Ectodermal cell (in vitro differentiated cells): ENCODE data around the gene GSTT4.

Experiments
- H3K27ac ChIP-seq: 2 replicates; pipeline ENCODE4 v1.7.0; 2013; ENCODE audit warnings: mild to moderate bottlenecking, low read depth, low read length; ENCODE audit not compliant: insufficient read depth, poor library complexity, severe bottlenecking
- H3K27me3 ChIP-seq: 2 replicates; pipeline ENCODE4 v1.7.0; 2013; ENCODE audit warnings: mild to moderate bottlenecking, low read length; ENCODE audit not compliant: insufficient read depth, control insufficient read depth, poor library complexity, severe bottlenecking
- H3K36me3 ChIP-seq: one replicate; pipeline ENCODE4 v1.7.0; 2013; ENCODE audit warnings: low read length; ENCODE audit not compliant: control insufficient read depth, insufficient read depth
- H3K4me1 ChIP-seq: one replicate; pipeline ENCODE4 v1.7.0; 2013; ENCODE audit warnings: low read length; ENCODE audit not compliant: control insufficient read depth, insufficient read depth
- H3K4me3 ChIP-seq: 2 replicates; pipeline ENCODE4 v1.7.0; 2013; ENCODE audit warnings: low read depth, low read length, control low read depth; ENCODE audit not compliant: insufficient read depth
- H3K9me3 ChIP-seq: 2 replicates; pipeline ENCODE4 v1.7.0; 2013; ENCODE audit warnings: mild to moderate bottlenecking, low read length, moderate library complexity; ENCODE audit not compliant: control insufficient read depth
- WGBS, 2 experiments: methylation state at CpG; one replicate each; pipeline ENCODE4 v1.1.7; 2013; ENCODE audit warnings: missing lambda C conversion rate in 2 of 2; 5-methylcytosine and 5-hydroxymethylcytosine counted together

The GSTT4 gene

GRCh38 chr22:24026733-24027132 is 21.5 kb upstream of the GSTT4 start:
- Histone ChIP-seq H3K9me3 (no peaks in the 10 kb centered on the region), H3K27me3 (no peaks in the 10 kb centered on the region), H3K4me1 (no peaks in the 10 kb centered on the region), H3K4me3 (no peak overlapping the region), H3K27ac (no peak overlapping the region), H3K36me3 (no peaks in the 10 kb centered on the region)
- WGBS, 2 experiments, result 90% methylated on average over 2 of the region's 3 CpGs; no CpG with 5 or more reads in 1 of the 2 experiments

- Histone ChIP-seq H3K9me3 (no peaks in the 10 kb centered on the region), H3K27me3 (no peaks in the 10 kb centered on the region)
- 93% methylated on average over 2 of the region's 2 CpGs for WGBS, 2 experiments
These were observed 20.8 kb upstream of the GSTT4 start for GRCh38 chr22:24026056-24026455.

GRCh38 chr22:24025475-24025874 is 20.2 kb upstream of the GSTT4 start:
- 80 to 90% methylated on average over 6 of the region's 6 CpGs for WGBS, 2 experiments
- no peaks in the 10 kb centered on the region for H3K27me3 ChIP-seq
- H3K27ac ChIP-seq, result no peak overlapping the region
- no peaks in the 10 kb centered on the region for H3K9me3 ChIP-seq
- H3K36me3 ChIP-seq, result no peaks in the 10 kb centered on the region
- no peaks in the 10 kb centered on the region for H3K4me1 ChIP-seq
- H3K4me3 ChIP-seq, result no peak overlapping the region

More at GRCh38 chr22:24026056-24026455, 20.8 kb upstream of the GSTT4 start:
- H3K4me1 ChIP-seq, result no peaks in the 10 kb centered on the region
- H3K27ac ChIP-seq, result no peak overlapping the region
- no peak overlapping the region for H3K4me3 ChIP-seq
- H3K36me3 ChIP-seq, result no peaks in the 10 kb centered on the region

- 95% methylated on average over 3 of the region's 3 CpGs for WGBS, 2 experiments
- no peak overlapping the region for H3K27ac ChIP-seq
These were observed 19.1 kb upstream of the GSTT4 start for GRCh38 chr22:24024354-24024753.

GRCh38 chr22:24023204-24023789 is 18.0 kb upstream of the GSTT4 start:
- H3K27ac ChIP-seq, result no peak overlapping the region
- H3K4me3 ChIP-seq, result no peak overlapping the region
- H3K36me3 ChIP-seq, result no peaks in the 10 kb centered on the region
- H3K9me3 ChIP-seq, result no peaks in the 10 kb centered on the region
- H3K4me1 ChIP-seq, result no peaks in the 10 kb centered on the region
- H3K27me3 ChIP-seq, result no peaks in the 10 kb centered on the region

More at GRCh38 chr22:24024354-24024753, 19.1 kb upstream of the GSTT4 start:
- Histone ChIP-seq H3K36me3 (no peaks in the 10 kb centered on the region), H3K9me3 (no peaks in the 10 kb centered on the region), H3K4me3 (no peak overlapping the region), H3K27me3 (no peaks in the 10 kb centered on the region), H3K4me1 (no peaks in the 10 kb centered on the region)

- no peaks in the 10 kb centered on the region for H3K36me3 ChIP-seq
- 97% methylated on average over 2 to 3 of the region's 3 CpGs for WGBS, 2 experiments
- no peaks in the 10 kb centered on the region for H3K4me1 ChIP-seq
These were observed 16.1 kb upstream of the GSTT4 start for GRCh38 chr22:24021304-24021703.

GRCh38 chr22:24016156-24016555 is 10.9 kb upstream of the GSTT4 start:
- no peaks in the 10 kb centered on the region for H3K9me3 ChIP-seq
- no peak overlapping the region for H3K27ac ChIP-seq
- no peak overlapping the region for H3K4me3 ChIP-seq
- H3K4me1 ChIP-seq, result peaks cover 7% of the 10 kb centered on the region
- H3K36me3 ChIP-seq, result no peaks in the 10 kb centered on the region
- no peaks in the 10 kb centered on the region for H3K27me3 ChIP-seq
- WGBS, 2 experiments, result 80% methylated on average over 1 of the region's 1 CpG; no CpG with 5 or more reads in 1 of the 2 experiments

More at GRCh38 chr22:24021304-24021703, 16.1 kb upstream of the GSTT4 start:
- Histone ChIP-seq H3K27ac (no peak overlapping the region), H3K9me3 (no peaks in the 10 kb centered on the region), H3K4me3 (no peak overlapping the region), H3K27me3 (no peaks in the 10 kb centered on the region)

GRCh38 chr22:24011735-24012068 is 6.4 kb upstream of the GSTT4 start:
- H3K27ac ChIP-seq, result peak overlapping the region; percentile 52
- peaks cover 7% of the 10 kb centered on the region for H3K4me1 ChIP-seq
- no peaks in the 10 kb centered on the region for H3K27me3 ChIP-seq
- H3K9me3 ChIP-seq, result no peaks in the 10 kb centered on the region
- H3K4me3 ChIP-seq, result peak overlapping the region; percentile 87
- no peaks in the 10 kb centered on the region for H3K36me3 ChIP-seq
- WGBS, 2 experiments, result 6 to 9% methylated on average over 10 of the region's 10 CpGs

- no peaks in the 10 kb centered on the region for H3K27me3 ChIP-seq
- 90 to 92% methylated on average over 2 of the region's 2 CpGs for whole genome bisulfite sequencing, 2 experiments
- no peak overlapping the region for H3K4me3 ChIP-seq
- no peaks in the 10 kb centered on the region for H3K36me3 ChIP-seq
- H3K27ac ChIP-seq, result no peak overlapping the region
- H3K4me1 ChIP-seq, result peaks cover 7% of the 10 kb centered on the region
- no peaks in the 10 kb centered on the region for H3K9me3 ChIP-seq
These were observed 4.8 kb upstream of the GSTT4 start for GRCh38 chr22:24010018-24010391.

GRCh38 chr22:24009227-24010017 is 4.2 kb upstream of the GSTT4 start:
- H3K4me3 ChIP-seq, result no peak overlapping the region

More at GRCh38 chr22:24009227-24010017, 4.2 kb upstream of the GSTT4 start:
- 93 to 94% methylated on average over 7 of the region's 7 CpGs for WGBS, 2 experiments
- H3K4me1 ChIP-seq, result peaks cover 7% of the 10 kb centered on the region
- H3K27ac ChIP-seq, result no peak overlapping the region
- H3K36me3 ChIP-seq, result no peaks in the 10 kb centered on the region
- H3K27me3 ChIP-seq, result no peaks in the 10 kb centered on the region
- no peaks in the 10 kb centered on the region for H3K9me3 ChIP-seq
